MCF 10A (cell line): ENCODE results near the gene SERPINB3. TPM values are rescaled to one million over a fixed set of nuclear protein-coding genes. Genes with fewer than 3 reads are reported as not detected.

Experiments
- BruUV-seq: library from RNA; stranded (reverse); fragments of 400-500 nt; replicated peaks from 2 replicates; lab custom pipeline; 2021; lab: Mats Ljungman, UMichigan
- CTCF ChIA-PET: fragments of 300-600 bp; sonication (Branson Sonifier 250); formaldehyde crosslinking; extraction: SDS; loops from one replicate; lab custom pipeline; 2021; ENCODE audit warnings: antibody characterized with exemption, inconsistent platforms; lab: Yijun Ruan, JAX
- POLR2A ChIA-PET: fragments of 300-600, 350-650 bp; sonication (Branson Sonifier 250); formaldehyde crosslinking; extraction: SDS; loops from one replicate; lab custom pipeline; 2020; ENCODE audit warnings: antibody characterized with exemption, inconsistent platforms; lab: Yijun Ruan, JAX
- DNase-seq: peaks from one replicate; pipeline ENCODE4 v3.0.0-alpha.2; 2018; ENCODE audit not compliant: unreplicated experiment
- H3K27ac Mint-ChIP-seq: one replicate; pipeline ENCODE4 v1.8.0; 2022; ENCODE audit warnings: mild to moderate bottlenecking, low read depth, mixed read lengths; ENCODE audit not compliant: unreplicated experiment
- H3K27me3 Mint-ChIP-seq: one replicate; pipeline ENCODE4 v1.8.0; 2022; ENCODE audit warnings: mixed read lengths; ENCODE audit not compliant: insufficient read depth, unreplicated experiment
- H3K36me3 Mint-ChIP-seq: one replicate; pipeline ENCODE4 v1.8.0; 2022; ENCODE audit warnings: mild to moderate bottlenecking, moderate library complexity, mixed read lengths; ENCODE audit not compliant: insufficient read depth, unreplicated experiment
- H3K4me1 Mint-ChIP-seq: one replicate; pipeline ENCODE4 v1.8.0; 2022; ENCODE audit warnings: mixed read lengths; ENCODE audit not compliant: insufficient read depth, unreplicated experiment
- H3K4me3 Mint-ChIP-seq: one replicate; pipeline ENCODE4 v1.8.0; 2022; ENCODE audit warnings: mild to moderate bottlenecking, moderate library complexity, mixed read lengths; ENCODE audit not compliant: unreplicated experiment
- H3K9me3 Mint-ChIP-seq: one replicate; pipeline ENCODE4 v1.8.0; 2022; ENCODE audit warnings: mixed read lengths; ENCODE audit not compliant: unreplicated experiment
- CTCF ChIP-seq: fragments of 200-600 bp; IDR thresholded peaks from one replicate; pipeline ENCODE4 v1.8.0; 2022; ENCODE audit warnings: antibody characterized with exemption, mild to moderate bottlenecking; ENCODE audit not compliant: unreplicated experiment
- intact Hi-C: fragments of 100-400 bp; cut with micrococcal nuclease; formaldehyde crosslinking; loops from 2 replicates; pipeline ENCODE4 v1.14.1; 2022
- total RNA-seq: library from RNA; stranded (reverse); gene quantifications from 2 replicates; pipeline ENCODE4 v1.2.3, GENCODE V29; 2022

The SERPINB3 gene
- total RNA-seq, 1 experiment from 2014 or later = 0.28 TPM

GRCh38 chr18:63702660-63703059 is 41.0 kb upstream of the SERPINB3 start, which contains the start of gene SERPINB11:
Gene SERPINB11 (plus strand): TSS chr18:63702960. CDS start chr18:63710194, 7,234 bp downstream.
- H3K9me3 Mint-ChIP-seq = no peaks in the 10 kb centered on the region
- no peak for DNase-seq
- no peak within 1 kb of the TSS for H3K27ac Mint-ChIP-seq
- H3K4me3 Mint-ChIP-seq = no peak within 1 kb of the TSS
- no peaks in the 10 kb centered on the region for H3K27me3 Mint-ChIP-seq
- no peaks in the 10 kb centered on the region for H3K4me1 Mint-ChIP-seq
- POLR2A ChIA-PET = interaction anchor here (1.6 kb wide), 2 partner anchors 9 to 23 kb away, joined by 3 to 4 read pairs; no protein-coding TSS in a partner anchor
- no peak for TF ChIP-seq CTCF
- intact Hi-C loops = no loop called here
- no TSS peak for BruUV-seq
- H3K36me3 Mint-ChIP-seq = no peaks in the 10 kb centered on the region
- CTCF ChIA-PET = interaction anchor here (0.7 to 1.1 kb wide), 2 partner anchors 121 to 191 kb away, joined by 3 to 4 read pairs; no protein-coding TSS in a partner anchor

- H3K27ac Mint-ChIP-seq = no peak overlapping the region
- no peak for TF ChIP-seq CTCF
- H3K4me1 Mint-ChIP-seq = no peaks in the 10 kb centered on the region
- POLR2A ChIA-PET = interaction anchor here (1.6 kb wide), 1 partner anchor 9 kb away, joined by 4 read pairs; no protein-coding TSS in a partner anchor
- H3K36me3 Mint-ChIP-seq = no peaks in the 10 kb centered on the region
- no peaks in the 10 kb centered on the region for H3K9me3 Mint-ChIP-seq
- intact Hi-C loops = no loop called here
- DNase-seq = no peak
- H3K27me3 Mint-ChIP-seq = no peaks in the 10 kb centered on the region
- no TSS peak for BruUV-seq
- no peak overlapping the region for H3K4me3 Mint-ChIP-seq
- CTCF ChIA-PET = interaction anchor here (1.0 to 1.1 kb wide), 3 partner anchors 21 to 191 kb away, joined by 4 read pairs; no protein-coding TSS in a partner anchor
Measured at GRCh38 chr18:63701952-63702351, 40.3 kb upstream of the SERPINB3 start.

DNA sequence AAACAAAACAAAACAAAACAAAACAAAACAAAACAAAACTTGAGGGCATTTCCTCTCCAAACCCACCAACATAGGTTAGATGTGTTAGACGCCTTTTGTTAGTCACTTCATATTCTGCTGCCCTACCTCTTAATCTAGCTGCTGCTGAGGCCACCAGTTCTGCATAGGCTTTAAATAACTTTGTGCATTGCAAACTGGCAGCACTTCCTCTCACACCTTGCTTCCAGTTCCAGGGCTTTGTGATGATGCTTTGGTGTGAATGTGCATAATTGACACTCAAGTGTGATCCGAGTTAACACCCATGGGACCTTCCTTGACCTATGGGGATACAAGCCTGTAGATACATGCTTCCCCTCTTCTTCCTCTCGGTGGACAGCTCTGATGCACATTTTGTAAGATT is 38.8 kb upstream of the SERPINB3 start:
- no peak overlapping the region for H3K4me3 Mint-ChIP-seq
- H3K9me3 Mint-ChIP-seq = no peaks in the 10 kb centered on the region
- intact Hi-C loops = no loop called here
- no peak for TF ChIP-seq CTCF
- no peak for DNase-seq
- ChIA-PET POLR2A (no interaction called here), CTCF (no interaction called here)
- no peaks in the 10 kb centered on the region for H3K4me1 Mint-ChIP-seq
- no peaks in the 10 kb centered on the region for H3K27me3 Mint-ChIP-seq
- BruUV-seq = no TSS peak
- H3K27ac Mint-ChIP-seq = no peak overlapping the region
- no peaks in the 10 kb centered on the region for H3K36me3 Mint-ChIP-seq

DNA sequence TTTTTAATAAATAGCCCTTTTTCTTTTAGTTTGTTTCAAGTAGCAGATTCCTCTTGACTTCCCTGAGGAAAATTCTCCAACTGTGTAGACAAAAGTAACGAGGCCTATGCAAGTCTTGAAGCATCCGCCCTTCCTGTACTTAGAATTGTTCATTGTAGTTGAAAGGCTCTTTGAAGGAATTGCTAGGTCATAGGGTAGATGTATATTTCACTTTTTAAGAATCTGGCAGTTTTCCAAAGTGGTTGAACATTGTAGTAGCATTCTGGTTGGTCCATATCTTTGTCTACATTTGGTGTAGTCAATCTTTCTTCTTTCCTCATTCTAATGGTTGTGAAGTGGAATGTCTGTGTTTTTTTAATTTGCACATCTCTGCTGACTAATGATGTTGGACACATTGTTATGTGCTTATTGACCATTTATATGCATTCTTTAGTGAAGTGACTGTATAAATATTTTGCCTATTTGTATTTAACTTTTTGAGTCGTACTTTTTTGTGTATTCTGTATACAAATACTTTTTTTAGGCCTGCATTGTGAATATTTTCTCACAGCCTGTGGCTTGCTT is 35.5 kb upstream of the SERPINB3 start:
- CTCF ChIA-PET = no interaction called here
- Mint-ChIP-seq H3K27me3 (no peaks in the 10 kb centered on the region), H3K27ac (no peak overlapping the region)

More for the DNA sequence above, 35.5 kb upstream of the SERPINB3 start:
- intact Hi-C loops = no loop called here
- POLR2A ChIA-PET = no interaction called here
- H3K4me1 Mint-ChIP-seq = no peaks in the 10 kb centered on the region
- no peak for DNase-seq
- no TSS peak for BruUV-seq
- no peaks in the 10 kb centered on the region for H3K36me3 Mint-ChIP-seq
- no peak overlapping the region for H3K4me3 Mint-ChIP-seq
- no peak for TF ChIP-seq CTCF
- no peaks in the 10 kb centered on the region for H3K9me3 Mint-ChIP-seq
